HG02981 (cell line): ENCODE measurements around the gene CGB1.
A peak's percentile ranks its signal among the peaks of the same experiment; 100 is the strongest.
"Not testable (repeated sequence)": the region's sequence is repeated elsewhere in the genome, so short reads cannot be mapped to it uniquely, and the experiment has no call there.

Source experiments
- ATAC-seq: cut with Tn5 transposase; IDR thresholded peaks from one replicate; pipeline ENCODE4 v1.9.1; 2021; ENCODE audit warnings: mild to moderate bottlenecking, moderate library complexity; ENCODE audit not compliant: unreplicated experiment

Gene CGB1

GRCh38 chr19:49036815-49037214, at the start of gene CGB1:
TSS of gene CGB1 (minus strand) at chr19:49036895. CDS start at chr19:49036711, 184 bp downstream.
- not testable (repeated sequence) for ATAC-seq

GRCh38 chr19:49086296-49086695, 49.6 kb upstream of the CGB1 start:
- ATAC-seq, result no peak

- ATAC-seq, result no peak
These were observed 49.2 kb upstream of the CGB1 start for GRCh38 chr19:49085868-49086232.

GRCh38 chr19:49085020-49085867, 48.5 kb upstream of the CGB1 start, which contains the start of gene SNRNP70:
TSS of gene SNRNP70 (plus strand) at chr19:49085451. CDS start at chr19:49086415, 964 bp downstream.
- ATAC-seq, result peak; percentile 76

GRCh38 chr19:49084206-49085019, 47.7 kb upstream of the CGB1 start:
- ATAC-seq, result no peak

- no peak for ATAC-seq
These were observed 44.6 kb upstream of the CGB1 start for GRCh38 chr19:49081273-49081672.

GRCh38 chr19:49080392-49080791, 43.7 kb upstream of the CGB1 start:
- no peak for ATAC-seq

GRCh38 chr19:49074869-49075268, 38.2 kb upstream of the CGB1 start:
- not testable (repeated sequence) for ATAC-seq

GRCh38 chr19:49073514-49074378, 37.1 kb upstream of the CGB1 start:
- no peak for ATAC-seq

- ATAC-seq, result no peak
These were observed 35.3 kb upstream of the CGB1 start for GRCh38 chr19:49071860-49072547.

- ATAC-seq, result no peak
These were observed 33.7 kb upstream of the CGB1 start for GRCh38 chr19:49070416-49070815.

- no peak for ATAC-seq
These were observed 32.3 kb upstream of the CGB1 start for GRCh38 chr19:49069026-49069425.

- no peak for ATAC-seq
These were observed 30.9 kb upstream of the CGB1 start for GRCh38 chr19:49067554-49067953.

GRCh38 chr19:49065905-49066512, 29.3 kb upstream of the CGB1 start:
- ATAC-seq, result no peak

- no peak for ATAC-seq
These were observed 28.3 kb upstream of the CGB1 start, which contains the start of gene NTF4 for GRCh38 chr19:49064768-49065611. TSS of gene NTF4 (minus strand) at chr19:49064818. CDS start at chr19:49061997, 2,821 bp downstream.

GRCh38 chr19:49064029-49064629, 27.4 kb upstream of the CGB1 start:
- no peak for ATAC-seq

- no peak for ATAC-seq
These were observed 24.8 kb upstream of the CGB1 start for GRCh38 chr19:49061445-49061844.

- no peak for ATAC-seq
These were observed 24.3 kb upstream of the CGB1 start for GRCh38 chr19:49061000-49061399.
